GM21529 (cell line): ENCODE results near the gene CFAP97.
"Not testable (repeated sequence)": the region's sequence is repeated elsewhere in the genome, so short reads cannot be mapped to it uniquely, and the experiment has no call there.

Experiments used
- ATAC-seq: cut with Tn5 transposase; IDR thresholded peaks from one replicate; pipeline ENCODE4 v1.9.1; 2021; ENCODE audit not compliant: unreplicated experiment

The CFAP97 gene

DNA sequence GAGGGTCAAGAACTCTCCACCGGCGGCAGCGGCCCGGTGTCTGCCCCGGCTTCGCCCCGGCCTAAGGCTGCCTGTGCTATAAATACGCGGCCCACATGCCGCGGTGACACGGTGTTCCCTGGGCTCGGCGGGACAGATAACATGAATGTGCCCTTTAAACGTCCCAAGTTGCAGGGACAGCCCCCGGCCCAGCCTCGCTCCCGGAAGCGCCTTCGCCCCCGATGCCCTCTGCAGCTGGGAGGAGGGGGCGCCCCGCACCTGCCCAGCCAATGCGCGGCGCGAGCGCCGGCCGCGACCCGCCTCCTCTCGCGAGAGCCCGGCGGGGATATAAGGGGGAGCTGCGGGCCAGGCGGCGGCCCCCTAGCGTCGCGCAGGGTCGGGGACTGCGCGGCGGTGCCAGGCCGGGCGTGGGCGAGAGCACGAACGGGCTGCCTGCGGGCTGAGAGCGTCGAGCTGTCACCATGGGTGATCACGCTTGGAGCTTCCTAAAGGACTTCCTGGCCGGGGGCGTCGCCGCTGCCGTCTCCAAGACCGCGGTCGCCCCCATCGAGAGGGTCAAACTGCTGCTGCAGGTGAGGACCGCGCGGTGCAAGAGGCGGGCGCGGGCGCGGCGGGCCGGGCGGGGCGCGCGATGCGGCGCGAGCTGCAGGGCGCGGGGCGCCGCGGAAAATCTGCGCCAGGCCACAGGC, 60.7 kb downstream of the CFAP97 start, which contains the start of gene SLC25A4:
TSS of gene SLC25A4 (plus strand) at position 355 of the 689 bp plus-strand sequence. CDS start at position 462, 107 bp downstream.
- ATAC-seq = peak; percentile 94

- ATAC-seq = no peak
These were observed 61.3 kb downstream of the CFAP97 start for GRCh38 chr4:185142564-185142911.

DNA sequence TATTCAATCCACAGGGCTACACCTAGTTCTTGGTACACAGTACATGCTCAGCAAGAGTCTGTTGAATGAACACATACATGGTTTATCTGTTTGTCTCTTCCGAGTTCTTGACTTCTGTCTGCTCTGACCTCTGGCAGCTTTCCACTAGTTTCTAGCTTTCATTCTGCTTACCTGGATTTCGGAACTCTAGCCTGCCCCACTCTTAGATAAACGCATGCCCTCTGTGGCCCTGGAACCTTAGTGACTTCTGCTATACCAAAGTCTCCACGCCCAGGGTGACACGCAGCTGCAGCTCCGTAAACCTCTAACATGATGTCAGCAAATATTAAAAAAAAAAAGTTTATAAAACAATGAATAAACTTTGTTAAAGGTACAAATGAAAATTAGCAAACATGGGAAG, 62.0 kb downstream of the CFAP97 start:
- ATAC-seq = no peak

DNA sequence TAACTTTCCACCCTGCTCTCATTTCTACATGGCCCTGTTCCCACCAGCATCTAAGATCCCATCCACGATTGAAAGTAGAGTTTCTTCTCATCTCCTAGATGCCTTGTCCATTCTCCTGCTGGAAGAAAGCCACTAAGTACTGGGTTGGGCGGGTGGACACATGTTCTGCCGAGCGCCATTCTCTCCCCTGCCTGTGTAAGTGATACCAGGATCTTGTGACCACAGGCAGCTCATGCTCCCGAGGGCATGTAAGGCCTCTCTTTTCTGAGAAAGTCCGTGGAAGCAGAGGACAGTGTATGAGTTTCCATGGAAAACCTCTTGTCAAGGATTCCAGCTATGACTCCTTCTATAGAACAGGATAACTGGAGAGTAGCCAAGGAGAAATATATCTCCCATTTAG, 64.1 kb downstream of the CFAP97 start:
- no peak for ATAC-seq

GRCh38 chr4:185138161-185138560, 65.6 kb downstream of the CFAP97 start:
- no peak for ATAC-seq

- ATAC-seq = no peak
These were observed 66.4 kb downstream of the CFAP97 start for GRCh38 chr4:185137233-185137925.

GRCh38 chr4:185134307-185134869, 69.4 kb downstream of the CFAP97 start:
- ATAC-seq = no peak

GRCh38 chr4:185128272-185129119, 75.3 kb downstream of the CFAP97 start:
- peak; percentile 39 for ATAC-seq

GRCh38 chr4:185127021-185127925, 76.5 kb downstream of the CFAP97 start:
- ATAC-seq = no peak

- ATAC-seq = no peak
These were observed 79.8 kb downstream of the CFAP97 start for GRCh38 chr4:185124006-185124405.

DNA sequence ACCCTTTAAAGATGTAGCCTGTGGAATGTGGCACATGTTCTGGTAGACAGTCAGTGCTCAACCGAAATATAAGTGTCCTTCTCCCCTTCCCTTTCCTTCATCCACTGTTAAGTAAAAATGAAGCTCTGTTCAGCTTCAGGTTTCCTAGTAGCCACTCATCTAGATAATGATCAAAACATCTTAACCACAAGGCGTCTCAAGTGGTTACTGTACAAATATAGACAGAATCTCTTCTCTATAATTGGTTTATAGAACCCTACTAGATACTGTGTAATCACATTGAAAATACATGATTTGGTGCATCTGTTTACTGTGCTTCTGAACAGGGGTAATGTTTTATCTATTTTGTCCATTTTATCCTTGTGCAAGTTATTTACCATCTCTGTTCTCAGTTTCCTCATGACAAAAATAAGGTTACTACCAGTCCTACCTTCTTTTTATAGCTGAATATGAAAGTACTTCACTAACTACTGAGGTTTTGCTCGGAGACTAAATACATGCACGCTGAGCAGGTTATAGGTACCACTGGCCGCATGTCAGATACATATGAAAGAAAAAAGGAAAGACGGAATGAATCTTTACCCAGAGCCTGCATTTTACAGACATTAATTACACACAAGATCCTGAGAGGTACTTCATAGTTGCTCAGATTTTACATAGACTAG, 81.0 kb downstream of the CFAP97 start:
- peak; percentile 83 for ATAC-seq

DNA sequence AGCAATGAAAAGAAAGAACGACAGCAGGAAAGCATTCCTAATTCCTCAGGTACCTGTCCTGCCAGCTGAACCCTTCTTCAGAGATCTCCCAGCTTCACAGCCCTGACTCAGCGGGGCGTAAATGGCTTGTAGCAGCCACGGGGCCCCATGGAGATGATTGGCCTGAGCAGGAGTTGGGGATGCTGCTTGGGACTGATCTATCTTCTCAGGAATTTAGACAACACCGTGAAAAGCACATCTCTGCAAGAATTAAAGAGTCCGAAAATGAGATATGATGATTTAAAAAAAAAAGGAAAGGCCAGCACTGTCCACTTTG, 83.2 kb downstream of the CFAP97 start:
- no peak for ATAC-seq

DNA sequence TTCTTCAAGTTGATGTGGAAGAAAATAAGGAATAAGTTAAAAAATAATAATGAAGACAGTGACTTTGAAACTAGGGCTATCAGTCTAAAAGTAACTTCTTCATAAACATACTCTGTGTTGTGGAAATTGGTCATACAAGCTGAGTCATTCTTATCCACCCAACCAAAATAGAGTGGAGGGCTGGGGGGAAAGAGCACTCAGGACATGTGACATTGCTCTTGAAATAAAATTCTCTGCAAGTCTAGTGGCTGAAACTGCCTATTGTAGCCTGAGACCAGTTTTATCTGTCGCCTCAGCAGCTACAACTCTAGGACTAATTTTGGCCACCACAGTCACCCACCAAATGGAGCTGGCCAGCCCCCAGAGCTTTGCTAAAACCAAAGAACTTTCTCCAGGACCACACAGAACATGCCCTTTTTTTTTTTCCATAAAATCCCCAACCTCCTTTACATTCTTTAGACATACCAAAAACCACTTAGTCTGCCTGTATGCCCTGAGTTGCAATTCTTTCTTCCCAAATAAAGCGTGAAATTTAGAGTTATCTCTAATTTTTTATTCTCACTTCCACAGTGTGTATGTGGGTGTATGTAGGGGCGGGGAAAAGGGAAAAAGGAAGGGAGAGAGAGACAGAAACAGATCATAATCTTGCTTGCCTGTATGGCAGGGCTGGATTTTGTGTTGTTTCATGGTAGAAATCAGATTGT, 83.7 kb downstream of the CFAP97 start:
- no peak for ATAC-seq

DNA sequence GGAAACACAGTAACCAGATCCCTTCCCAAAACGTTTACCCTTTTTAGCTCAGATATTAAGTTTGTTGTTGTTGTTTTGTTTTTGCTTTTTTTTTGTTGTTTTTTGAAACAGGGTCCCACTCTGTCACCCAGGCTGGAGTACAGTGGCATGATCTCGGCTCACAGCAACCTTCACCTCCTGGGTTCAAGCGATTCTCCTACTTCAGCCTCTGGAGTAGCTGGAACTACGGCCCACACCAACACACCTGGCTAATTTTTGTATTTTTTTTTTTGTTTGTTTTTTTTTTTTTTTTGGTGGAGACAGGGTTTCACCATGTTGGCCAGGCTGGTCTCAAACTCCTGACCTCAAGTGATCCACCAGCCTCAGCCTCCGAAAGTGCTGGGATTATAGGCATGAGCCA, 84.3 kb downstream of the CFAP97 start:
- ATAC-seq = not testable (repeated sequence)

DNA sequence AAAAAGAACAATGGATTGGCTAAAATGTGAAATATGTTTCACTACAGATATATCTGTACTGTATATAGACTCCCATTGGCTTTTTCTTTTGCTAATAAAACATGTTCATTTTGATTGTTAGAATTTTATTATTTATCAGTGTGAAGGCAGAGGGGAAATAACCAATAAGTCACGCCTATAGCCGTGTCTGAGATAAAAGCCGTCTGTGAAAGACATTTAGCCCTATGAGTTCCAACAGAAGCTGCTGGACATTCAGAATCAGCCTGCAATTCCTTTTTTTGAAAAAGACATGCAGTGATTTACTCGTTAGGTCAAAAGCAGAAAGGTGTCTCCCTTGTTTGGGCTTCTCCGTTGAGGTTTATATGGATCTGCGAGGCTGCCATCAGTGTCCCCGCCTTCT, 84.9 kb downstream of the CFAP97 start:
- no peak for ATAC-seq

DNA sequence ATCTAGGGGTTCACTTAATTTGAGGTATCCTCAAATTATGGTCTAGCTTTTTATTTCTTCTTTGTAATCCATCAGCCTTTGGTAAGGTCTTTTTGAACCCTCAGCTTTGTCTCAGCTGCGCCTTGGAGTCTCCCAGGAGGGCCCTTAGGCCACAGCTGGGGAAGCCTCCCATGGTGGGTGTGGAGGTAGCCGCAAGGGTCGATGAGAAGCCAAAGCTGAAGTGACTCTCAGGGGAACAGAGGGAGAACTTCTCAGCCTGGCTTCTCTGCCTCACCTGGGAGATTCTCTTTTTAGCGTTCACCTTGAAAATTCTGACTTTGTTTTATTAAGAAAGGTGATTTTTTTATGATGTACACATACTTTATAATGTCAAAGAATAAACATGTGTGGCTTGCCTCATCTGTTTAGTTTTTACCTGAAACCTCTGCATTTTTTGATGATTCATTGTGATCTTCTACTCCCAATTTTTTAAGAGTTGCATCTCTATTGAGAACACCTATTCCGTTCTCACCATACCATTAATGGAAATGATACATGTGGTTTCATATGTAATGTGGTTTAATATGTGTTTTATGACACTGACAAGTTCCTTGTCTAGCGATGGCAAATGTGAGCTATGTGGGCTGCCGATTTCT, 86.4 kb downstream of the CFAP97 start:
- no peak for ATAC-seq

GRCh38 chr4:185115827-185116232, 88.0 kb downstream of the CFAP97 start:
- ATAC-seq = no peak

- no peak for ATAC-seq
These were observed 90.5 kb downstream of the CFAP97 start for GRCh38 chr4:185113340-185113739.

- ATAC-seq = no peak
These were observed 91.7 kb downstream of the CFAP97 start for GRCh38 chr4:185112104-185112503.
